IMR-90 (cell line): ENCODE data around the gene PRDM12. TPM values are rescaled to one million over a fixed set of nuclear protein-coding genes. Genes with fewer than 3 reads are reported as not detected.
A peak's percentile ranks its signal among the peaks of the same experiment; 100 is the strongest.

Experiments
- ATAC-seq: fragments of 200-7000 bp; cut with Tn5 transposase; 2 replicates; pipeline ENCODE4 v1.9.1; 2020; ENCODE audit warnings: low read depth, mild to moderate bottlenecking, moderate library complexity
- BruUV-seq: library from RNA; stranded (reverse); fragments of 400-500 nt; replicated peaks from 2 replicates; lab custom pipeline; 2021; lab: Mats Ljungman, UMichigan
- CTCF ChIA-PET: fragments of 300-600 bp; formaldehyde crosslinking; extraction: SDS; loops from one replicate; lab custom pipeline; 2021; ENCODE audit warnings: antibody characterized with exemption; lab: Yijun Ruan, JAX
- POLR2A ChIA-PET: fragments of 300-600 bp; sonication (Branson Sonifier 250); formaldehyde crosslinking; loops from one replicate; lab custom pipeline; 2022; ENCODE audit warnings: antibody characterized with exemption; ENCODE audit not compliant: unreplicated experiment; lab: Charles Lee
- DNase-seq: peaks from one replicate; pipeline ENCODE4 v3.0.0; 2013
- H2AFZ ChIP-seq: replicated peaks from 2 replicates; pipeline ENCODE3; 2013; ENCODE audit warnings: low read length, mild to moderate bottlenecking; ENCODE audit not compliant: poor library complexity
- H2AK5ac ChIP-seq: 2 replicates; pipeline ENCODE4 v1.6.1; 2013; ENCODE audit warnings: low read depth, low read length, inconsistent platforms
- H2AK9ac ChIP-seq: replicated peaks from 2 replicates; pipeline ENCODE3; 2013; ENCODE audit warnings: mild to moderate bottlenecking, low read depth, low read length, moderate library complexity; ENCODE audit not compliant: poor library complexity
- H2BK120ac ChIP-seq: 2 replicates; pipeline ENCODE4 v1.6.1; 2013; ENCODE audit warnings: low read depth, low read length, inconsistent platforms
- H2BK15ac ChIP-seq: 3 replicates; pipeline ENCODE4 v1.6.1; 2013; ENCODE audit warnings: low read depth, low read length, inconsistent platforms
- H2BK20ac ChIP-seq: 2 replicates; pipeline ENCODE4 v1.6.1; 2013; ENCODE audit warnings: low read depth, mild to moderate bottlenecking, inconsistent platforms, low read length, moderate library complexity
- H2BK5ac ChIP-seq: 2 replicates; pipeline ENCODE4 v1.6.1; 2013; ENCODE audit warnings: mild to moderate bottlenecking, low read depth, low read length, inconsistent platforms; ENCODE audit not compliant: poor library complexity, severe bottlenecking
- H3K14ac ChIP-seq: replicated peaks from 2 replicates; pipeline ENCODE4 v1.6.1; 2013; ENCODE audit warnings: low read depth, low read length, inconsistent platforms
- H3K18ac ChIP-seq: 2 replicates; pipeline ENCODE4 v1.6.1; 2013; ENCODE audit warnings: low read depth, low read length, control low read depth
- H3K23ac ChIP-seq: 2 replicates; pipeline ENCODE4 v1.6.1; 2013; ENCODE audit warnings: low read depth, low read length, inconsistent platforms
- H3K27ac ChIP-seq: 2 replicates; pipeline ENCODE4 v1.5.1; 2013; ENCODE audit warnings: mild to moderate bottlenecking, control low read depth, low read length; ENCODE audit not compliant: insufficient read depth
- H3K27me3 ChIP-seq: 2 replicates; pipeline ENCODE4 v1.6.1; 2013; ENCODE audit warnings: low read length; ENCODE audit not compliant: control insufficient read depth, insufficient read depth
- H3K36me3 ChIP-seq: 2 replicates; pipeline ENCODE4 v1.6.1; 2013; ENCODE audit warnings: low read length, mixed read lengths; ENCODE audit not compliant: control insufficient read depth, insufficient read depth
- H3K4ac ChIP-seq: 2 replicates; pipeline ENCODE4 v1.6.1; 2013; ENCODE audit warnings: low read depth, low read length, inconsistent platforms
- H3K4me1 ChIP-seq: 2 replicates; pipeline ENCODE4 v1.6.1; 2013; ENCODE audit warnings: low read length, mixed read lengths; ENCODE audit not compliant: control insufficient read depth, insufficient read depth
- H3K4me2 ChIP-seq: 2 replicates; pipeline ENCODE4 v1.6.1; 2013; ENCODE audit warnings: low read depth, mild to moderate bottlenecking, control low read depth, low read length, moderate library complexity
- H3K4me3 ChIP-seq: 2 replicates; pipeline ENCODE4 v1.5.1; 2013; ENCODE audit warnings: low read depth, mild to moderate bottlenecking, control low read depth, low read length, moderate library complexity; ENCODE audit not compliant: insufficient read depth
- H3K56ac ChIP-seq: 2 replicates; pipeline ENCODE4 v1.6.1; 2013; ENCODE audit warnings: low read length, inconsistent platforms; ENCODE audit not compliant: insufficient read depth; ENCODE audit errors: extremely low read depth
- H3K79me1 ChIP-seq, 2 experiments: 2 replicates each; pipeline ENCODE4 v1.6.1; 2013; ENCODE audit warnings: low read length in 2 of 2, inconsistent platforms in 1 of 2, low read depth in 1 of 2
- H3K9ac ChIP-seq: 2 replicates; pipeline ENCODE4 v1.6.1; 2013; ENCODE audit warnings: low read depth, low read length, control low read depth
- H3K9me1 ChIP-seq: 2 replicates; pipeline ENCODE4 v1.6.1; 2013; ENCODE audit warnings: low read length, inconsistent platforms; ENCODE audit not compliant: insufficient read depth
- H3K9me3 ChIP-seq: 2 replicates; pipeline ENCODE4 v1.6.1; 2013; ENCODE audit warnings: low read length; ENCODE audit not compliant: control insufficient read depth, insufficient read depth
- H4K20me1 ChIP-seq: 2 replicates; pipeline ENCODE4 v1.6.1; 2013; ENCODE audit warnings: low read length, inconsistent platforms; ENCODE audit not compliant: insufficient read depth
- H4K5ac ChIP-seq: 2 replicates; pipeline ENCODE4 v1.6.1; 2013; ENCODE audit warnings: mild to moderate bottlenecking, low read depth, low read length, control low read depth
- H4K8ac ChIP-seq, 2 experiments: 2 replicates each; pipeline ENCODE4 v1.6.1; 2013; ENCODE audit warnings: low read depth in 2 of 2, low read length in 2 of 2, control low read depth in 1 of 2, inconsistent platforms in 1 of 2
- H4K91ac ChIP-seq: 2 replicates; pipeline ENCODE4 v1.6.1; 2013; ENCODE audit warnings: low read depth, low read length, inconsistent platforms; ENCODE audit not compliant: insufficient read depth
- ELK1 ChIP-seq: fragments of 150-350 bp; IDR thresholded peaks from 2 replicates; pipeline ENCODE4 v1.6.1; 2016; ENCODE audit warnings: low read depth, mild to moderate bottlenecking, low read length, moderate library complexity, borderline replicate concordance
- MAFK ChIP-seq: IDR thresholded peaks from 2 replicates; pipeline ENCODE4 v1.6.1; 2012; ENCODE audit warnings: low read depth, low read length, improper control_type of control experiment
- WGBS, 2 experiments: methylation state at CpG; one replicate each; pipeline versions ENCODE4 v1.1.5 to v1.1.7; 2013; ENCODE audit warnings: missing lambda C conversion rate in 2 of 2; ENCODE audit not compliant: insufficient read length in 1 of 2; ENCODE audit errors: extremely low coverage in 2 of 2; 5-methylcytosine and 5-hydroxymethylcytosine counted together
- dilution Hi-C: fragments of 300-500 bp; cut with HindIII; formaldehyde crosslinking; loops from one replicate; pipeline ENCODE4 v1.14.3; 2018; ENCODE audit warnings: low sequenced_read_pairs; ENCODE audit not compliant: unreplicated experiment
- in situ Hi-C: fragments of 300-500 bp; cut with MboI; formaldehyde crosslinking; loops from 3 replicates; pipeline ENCODE4 v1.14.3; 2019; ENCODE audit warnings: low sequenced_read_pairs, inconsistent platforms, mixed read lengths
- intact Hi-C: fragments of 100-400 bp; cut with micrococcal nuclease; formaldehyde crosslinking; loops from 2 replicates; pipeline ENCODE4 v1.10.0; 2022
- polyA plus RNA-seq, 3 experiments: library from polyadenylated mRNA; depleted of rRNA; stranded (reverse); fragments of >200 nt; gene quantifications; 2 replicates each; pipeline ENCODE4 v1.2.3, GENCODE V29; 2012; ENCODE audit warnings: low replicate concordance in 1 of 3
- total RNA-seq: library from RNA; depleted of rRNA; stranded (reverse); fragments of >200 nt; gene quantifications from 2 replicates; pipeline ENCODE4 v1.2.3, GENCODE V29; 2012

PRDM12 gene
- total and polyA plus RNA-seq, 2 of the 4 experiments (the other 2 are of a cell fraction) = not detected

DNA sequence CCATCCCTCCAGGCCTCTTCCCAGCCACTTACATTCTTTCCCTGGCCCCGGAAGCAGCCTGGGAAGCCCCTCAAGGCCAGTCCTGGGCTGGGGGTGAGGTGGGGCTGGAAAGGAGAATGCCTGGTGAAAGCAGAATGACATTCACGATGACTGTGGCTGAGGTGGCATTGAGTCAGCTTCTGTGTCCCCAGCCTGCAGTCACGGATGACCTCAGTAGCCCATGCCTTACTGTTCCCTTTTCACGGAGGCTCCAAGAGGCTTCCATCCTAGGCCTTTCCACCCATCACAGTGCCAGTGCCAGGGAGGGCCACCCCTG is 2.7 kb downstream of the PRDM12 start:
- Histone ChIP-seq H2BK120ac (no peak overlapping the region), H4K91ac (no peak overlapping the region), H2AK9ac (peak overlapping the region; percentile 1), H3K56ac (no peak overlapping the region), H3K14ac (no peak overlapping the region), H2BK15ac (no peak overlapping the region), H3K9me1 (no peaks in the 10 kb centered on the region), H3K9ac (no peak overlapping the region), H4K20me1 (peaks cover 6% of the 10 kb centered on the region; the same call in 1 of the 2 replicates), H3K4me3 (no peak overlapping the region), H3K27ac (no peak overlapping the region), H2AK5ac (no peak overlapping the region), H3K18ac (no peak overlapping the region), H3K9me3 (no peaks in the 10 kb centered on the region), H2BK5ac (no peak overlapping the region), H2AFZ (peak overlapping the region; percentile 39), H3K23ac (no peak overlapping the region), H3K36me3 (no peaks in the 10 kb centered on the region), H2BK20ac (no peak overlapping the region), H3K79me1 (no peaks in the 10 kb centered on the region), H4K5ac (no peak overlapping the region), H3K27me3 (peaks cover 68% of the 10 kb centered on the region), H3K4ac (no peak overlapping the region), H4K8ac (no peak overlapping the region), H3K4me1 (no peaks in the 10 kb centered on the region; the same call in 1 of the 2 replicates), H3K4me2 (no peak overlapping the region)
- ATAC-seq = no peak
- in situ Hi-C loops (loop anchor here (25.0 kb wide), 1 partner anchor 555 kb away; no protein-coding TSS in a partner anchor), dilution Hi-C loops (no loop called here), intact Hi-C loops (no loop called here)
- no peak for DNase-seq
- POLR2A ChIA-PET = no interaction called here
- CTCF ChIA-PET = no interaction called here
- TF ChIP-seq MAFK (no peak), ELK1 (no peak)
- BruUV-seq = no TSS peak
- no CpG with 5 or more reads among the region's 4 CpGs for WGBS, 2 experiments
